A673 (cell line): Measurements from ENCODE around the gene BLOC1S3. TPM values are rescaled to one million over a fixed set of nuclear protein-coding genes. Genes with fewer than 3 reads are reported as not detected.

ENCODE experiments used
- BruUV-seq: library from RNA; stranded (reverse); fragments of 400-500 nt; replicated peaks from 2 replicates; lab custom pipeline; 2021; lab: Mats Ljungman, UMichigan
- CTCF ChIA-PET: fragments of 300-600 bp; sonication (Branson Sonifier 250); formaldehyde crosslinking; loops from one replicate; lab custom pipeline; 2022; ENCODE audit warnings: antibody characterized with exemption; lab: Charles Lee
- POLR2A ChIA-PET: fragments of 300-600 bp; sonication (Branson Sonifier 250); formaldehyde crosslinking; loops from one replicate; lab custom pipeline; 2022; ENCODE audit warnings: antibody characterized with exemption; ENCODE audit not compliant: low non-redundant PET; lab: Charles Lee
- DNase-seq: peaks from one replicate; pipeline ENCODE4 v3.0.0-alpha.2; 2015; ENCODE audit warnings: low spot score
- H3K27ac ChIP-seq: fragments of 200-600 bp; sonication (generic); 2 replicates; pipeline ENCODE4 v1.5.1; 2016; ENCODE audit warnings: mixed run types, low read depth, mild to moderate bottlenecking, mixed read lengths, antibody characterized with exemption, low read length; ENCODE audit not compliant: poor library complexity, severe bottlenecking
- H3K27me3 ChIP-seq: fragments of 200-600 bp; sonication (generic); replicated peaks from 2 replicates; pipeline ENCODE4 v1.6.1; 2017; ENCODE audit warnings: mixed run types, low read depth, mild to moderate bottlenecking, mixed read lengths, antibody characterized with exemption, low read length; ENCODE audit not compliant: insufficient read depth, poor library complexity
- H3K36me3 ChIP-seq: fragments of 200-600 bp; sonication (generic); 2 replicates; pipeline ENCODE4 v1.6.1; 2016; ENCODE audit warnings: mixed run types, mild to moderate bottlenecking, mixed read lengths, antibody characterized with exemption, low read length; ENCODE audit not compliant: insufficient read depth, poor library complexity, severe bottlenecking
- H3K4me1 ChIP-seq: fragments of 200-600 bp; sonication (generic); 2 replicates; pipeline ENCODE4 v1.6.1; 2017; ENCODE audit warnings: mixed run types, mild to moderate bottlenecking, mixed read lengths, antibody characterized with exemption, low read length; ENCODE audit not compliant: insufficient read depth, poor library complexity, severe bottlenecking
- H3K4me3 ChIP-seq: fragments of 200-600 bp; sonication (generic); 2 replicates; pipeline ENCODE4 v1.5.1; 2016; ENCODE audit warnings: low read depth, mixed run types, mild to moderate bottlenecking, mixed read lengths, low read length; ENCODE audit not compliant: poor library complexity, severe bottlenecking
- H3K9me3 ChIP-seq: fragments of 200-600 bp; sonication (generic); 2 replicates; pipeline ENCODE4 v1.6.1; 2016; ENCODE audit warnings: mixed run types, low read depth, mild to moderate bottlenecking, mixed read lengths, antibody characterized with exemption, low read length; ENCODE audit not compliant: poor library complexity, severe bottlenecking
- CTCF ChIP-seq: fragments of 300-800, 200-600 bp; sonication (generic); conservative IDR thresholded peaks from 2 replicates; pipeline ENCODE4 v1.5.1; 2017; ENCODE audit warnings: low read depth, mild to moderate bottlenecking, antibody characterized with exemption, low read length, moderate library complexity, mixed read lengths
- EZH2 ChIP-seq: fragments of 200-600 bp; sonication (generic); IDR thresholded peaks from 2 replicates; pipeline ENCODE4 v1.6.1; 2017; ENCODE audit warnings: borderline replicate concordance, low read depth, mild to moderate bottlenecking, mixed read lengths, antibody characterized with exemption, low read length; ENCODE audit not compliant: poor library complexity, severe bottlenecking
- intact Hi-C: fragments of 100-400 bp; cut with micrococcal nuclease; formaldehyde crosslinking; loops from one replicate; pipeline ENCODE4 v1.10.0; 2022; ENCODE audit not compliant: unreplicated experiment
- total RNA-seq: library from RNA; stranded (reverse); gene quantifications from 2 replicates; pipeline ENCODE4 v1.2.3, GENCODE V29; 2021

The BLOC1S3 gene
- total RNA-seq, 1 experiment from 2014 or later, result 8.7 TPM

GRCh38 chr19:45186509-45187334 is 8.1 kb downstream of the BLOC1S3 start:
- no peaks in the 10 kb centered on the region for H3K36me3 ChIP-seq
- H3K4me3 ChIP-seq, result no peak overlapping the region
- H3K27me3 ChIP-seq, result no peaks in the 10 kb centered on the region
- no TSS peak for BruUV-seq
- no peak for TF ChIP-seq CTCF
- TF ChIP-seq EZH2, result no peak
- intact Hi-C loops, result loop anchor here (10.0 kb wide), 1 partner anchor 172 kb away; no protein-coding TSS in a partner anchor
- ChIA-PET POLR2A (no interaction called here), CTCF (no interaction called here)
- H3K9me3 ChIP-seq, result no peaks in the 10 kb centered on the region
- DNase-seq, result no peak
- H3K4me1 ChIP-seq, result no peaks in the 10 kb centered on the region
- H3K27ac ChIP-seq, result no peak overlapping the region

GRCh38 chr19:45187421-45188100 is 9.0 kb downstream of the BLOC1S3 start:
- no peaks in the 10 kb centered on the region for H3K9me3 ChIP-seq
- ChIA-PET POLR2A (no interaction called here), CTCF (interaction anchor here (0.5 kb wide), 1 partner anchor 166 kb away, joined by 6 read pairs; no protein-coding TSS in a partner anchor)
- peak; percentile 33 for DNase-seq
- intact Hi-C loops, result loop anchor here (10.0 kb wide), 1 partner anchor 173 kb away; no protein-coding TSS in a partner anchor
- no TSS peak for BruUV-seq
- TF ChIP-seq EZH2 (no peak), CTCF (peak; percentile 62)
- H3K4me3 ChIP-seq, result no peak overlapping the region
- no peaks in the 10 kb centered on the region for H3K36me3 ChIP-seq
- H3K27ac ChIP-seq, result no peak overlapping the region
- no peaks in the 10 kb centered on the region for H3K27me3 ChIP-seq
- no peaks in the 10 kb centered on the region for H3K4me1 ChIP-seq

GRCh38 chr19:45189971-45190370 is 11.4 kb downstream of the BLOC1S3 start:
- no peaks in the 10 kb centered on the region for H3K9me3 ChIP-seq
- no peaks in the 10 kb centered on the region for H3K4me1 ChIP-seq
- DNase-seq, result no peak
- no peak for TF ChIP-seq CTCF
- no peak for TF ChIP-seq EZH2
- no peaks in the 10 kb centered on the region for H3K36me3 ChIP-seq
- CTCF ChIA-PET, result no interaction called here
- intact Hi-C loops, result loop anchor here (10.0 kb wide), 1 partner anchor 175 kb away; no protein-coding TSS in a partner anchor
- no peak overlapping the region for H3K4me3 ChIP-seq
- no TSS peak for BruUV-seq
- POLR2A ChIA-PET, result no interaction called here
- H3K27ac ChIP-seq, result no peak overlapping the region
- no peaks in the 10 kb centered on the region for H3K27me3 ChIP-seq
